Measurements from ENCODE around the gene GGT6.

GRCh38 chr17:4579678-4580077, 19.3 kb upstream of the GGT6 start:
- TF ChIP-seq, protein P1, sequence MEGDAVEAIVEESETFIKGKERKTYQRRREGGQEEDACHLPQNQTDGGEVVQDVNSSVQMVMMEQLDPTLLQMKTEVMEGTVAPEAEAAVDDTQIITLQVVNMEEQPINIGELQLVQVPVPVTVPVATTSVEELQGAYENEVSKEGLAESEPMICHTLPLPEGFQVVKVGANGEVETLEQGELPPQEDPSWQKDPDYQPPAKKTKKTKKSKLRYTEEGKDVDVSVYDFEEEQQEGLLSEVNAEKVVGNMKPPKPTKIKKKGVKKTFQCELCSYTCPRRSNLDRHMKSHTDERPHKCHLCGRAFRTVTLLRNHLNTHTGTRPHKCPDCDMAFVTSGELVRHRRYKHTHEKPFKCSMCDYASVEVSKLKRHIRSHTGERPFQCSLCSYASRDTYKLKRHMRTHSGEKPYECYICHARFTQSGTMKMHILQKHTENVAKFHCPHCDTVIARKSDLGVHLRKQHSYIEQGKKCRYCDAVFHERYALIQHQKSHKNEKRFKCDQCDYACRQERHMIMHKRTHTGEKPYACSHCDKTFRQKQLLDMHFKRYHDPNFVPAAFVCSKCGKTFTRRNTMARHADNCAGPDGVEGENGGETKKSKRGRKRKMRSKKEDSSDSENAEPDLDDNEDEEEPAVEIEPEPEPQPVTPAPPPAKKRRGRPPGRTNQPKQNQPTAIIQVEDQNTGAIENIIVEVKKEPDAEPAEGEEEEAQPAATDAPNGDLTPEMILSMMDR (IDR thresholded peaks at IDR 0.05; ENCODE audit: low read length), result no peak
- no peak for TF ChIP-seq EZH2 (IDR thresholded peaks at IDR 0.05; ENCODE audit: borderline replicate concordance, low read length)

Data from OCI-LY1 (cell line).